Pulmonary artery endothelial cell (primary cell): ENCODE data around the gene PI4KA. TPM values are rescaled to one million over a fixed set of nuclear protein-coding genes. Genes with fewer than 3 reads are reported as not detected.
"Not testable (repeated sequence)": the region's sequence is repeated elsewhere in the genome, so short reads cannot be mapped to it uniquely, and the experiment has no call there.

ENCODE experiments used
- DNase-seq: peaks from one replicate; pipeline ENCODE4 v3.0.0-alpha.2; 2011; ENCODE audit warnings: low read depth, low spot score
- total RNA-seq: library from RNA; depleted of rRNA; stranded (reverse); fragments of >200 nt; gene quantifications from 2 replicates; pipeline ENCODE4 v1.2.3, GENCODE V29; 2014

Gene PI4KA
- 22.1 and 27.1 TPM in 2 replicates for total RNA-seq

DNA sequence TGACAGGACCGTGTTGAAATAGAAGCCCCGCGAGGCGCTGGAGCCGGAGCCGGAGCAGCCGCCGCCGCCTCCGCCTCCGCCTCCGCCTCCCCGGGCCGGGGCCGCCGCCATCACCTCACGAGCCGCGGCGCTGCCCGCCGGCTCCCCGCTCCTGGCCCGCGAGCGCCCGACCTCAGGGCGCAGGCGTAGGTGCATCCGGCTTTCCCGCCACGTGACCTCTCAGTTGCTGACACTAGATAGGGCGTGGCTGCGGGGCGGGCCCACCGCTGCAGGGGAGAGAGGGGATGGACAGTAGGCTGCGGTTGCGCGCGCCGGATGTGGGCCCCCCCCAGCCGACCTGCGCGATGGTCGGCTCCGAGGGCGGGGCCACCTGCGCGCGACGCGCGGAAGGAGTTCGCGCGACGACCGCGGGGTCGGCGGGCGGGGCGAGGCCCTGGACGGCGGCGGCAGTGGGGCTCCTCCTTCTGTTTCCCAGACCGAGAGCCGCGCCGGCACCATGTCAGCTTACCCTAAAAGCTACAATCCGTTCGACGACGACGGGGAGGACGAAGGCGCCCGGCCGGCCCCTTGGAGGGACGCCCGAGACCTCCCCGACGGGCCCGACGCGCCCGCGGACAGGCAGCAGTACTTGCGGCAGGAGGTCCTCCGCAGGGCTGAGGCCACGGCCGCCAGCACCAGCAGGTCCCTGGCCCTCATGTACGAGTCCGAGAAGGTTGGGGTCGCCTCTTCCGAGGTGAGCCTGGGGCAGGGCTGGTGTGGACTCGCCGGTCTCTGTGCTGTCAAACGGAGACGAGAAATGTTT, at the start of gene PI4KA, which contains the start of gene SNAP29:
Gene PI4KA, minus strand, starts transcription at position 197 of the 802 bp plus-strand sequence. Its CDS starts 86 bp downstream, at position 111.
Gene SNAP29, plus strand, starts transcription at position 393 of the 802 bp plus-strand sequence. Its CDS starts 104 bp downstream, at position 497.
- peak; percentile 91 for DNase-seq

DNA sequence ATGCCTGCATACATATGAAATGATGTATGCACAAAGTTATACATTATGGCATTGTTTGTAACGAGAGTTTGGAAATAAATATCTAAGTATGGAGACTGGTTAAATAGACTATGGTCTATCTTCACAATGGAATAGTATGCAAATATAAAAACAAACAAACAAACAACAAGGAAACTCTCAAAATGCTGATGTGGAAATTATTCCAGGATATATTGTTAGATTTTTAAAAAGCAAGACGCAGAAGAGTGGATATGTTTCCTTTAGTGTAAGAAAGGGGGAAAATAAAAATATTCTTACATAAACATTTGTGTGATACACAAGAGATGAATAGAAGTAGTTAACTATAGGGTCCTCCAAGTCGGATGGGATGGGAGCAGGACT, 47.8 kb upstream of the PI4KA start:
- no peak for DNase-seq

DNA sequence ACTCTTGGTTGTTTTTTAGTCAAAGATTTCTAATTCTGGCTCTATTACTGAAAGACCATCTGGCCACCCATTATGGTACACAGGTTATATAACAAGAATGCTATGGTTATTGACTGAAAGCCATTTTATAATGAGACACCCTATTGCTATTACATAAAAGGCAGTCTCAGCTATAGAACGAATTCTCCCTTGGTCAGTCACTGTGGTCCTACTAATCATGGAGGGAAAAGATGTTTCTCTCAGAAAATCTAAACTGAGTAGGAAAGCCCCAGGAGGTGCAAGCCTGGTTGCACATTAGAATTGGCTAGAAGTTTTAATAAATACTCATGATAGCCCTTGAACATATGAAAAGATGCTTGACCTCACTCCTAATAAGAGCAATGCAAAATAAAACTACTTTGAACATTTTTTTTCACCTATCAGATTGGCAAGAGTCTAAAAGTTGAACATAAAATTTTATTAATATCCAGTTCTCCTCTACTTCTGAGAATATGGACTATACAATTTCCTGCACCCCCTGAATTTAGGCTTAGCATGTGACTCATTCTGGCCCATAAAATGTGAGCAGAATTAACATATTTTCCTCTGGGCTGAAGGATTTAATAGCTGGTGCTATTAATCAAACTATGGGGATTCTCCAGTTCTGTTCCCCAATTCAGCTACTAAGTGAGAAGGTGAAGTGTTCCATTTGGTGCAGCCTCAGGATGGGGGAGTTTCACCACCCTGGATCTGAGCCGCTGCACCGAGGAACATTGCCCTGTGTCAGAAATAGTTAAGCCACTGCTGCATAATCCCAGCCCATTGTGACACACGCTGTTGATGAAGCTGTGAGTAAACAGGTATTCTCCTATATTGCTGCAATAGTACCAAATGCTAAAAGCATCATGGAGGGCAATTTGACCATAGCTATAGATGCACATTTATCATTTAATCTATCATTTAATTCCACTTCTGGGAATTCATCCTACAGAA, 47.1 kb upstream of the PI4KA start:
- no peak for DNase-seq

DNA sequence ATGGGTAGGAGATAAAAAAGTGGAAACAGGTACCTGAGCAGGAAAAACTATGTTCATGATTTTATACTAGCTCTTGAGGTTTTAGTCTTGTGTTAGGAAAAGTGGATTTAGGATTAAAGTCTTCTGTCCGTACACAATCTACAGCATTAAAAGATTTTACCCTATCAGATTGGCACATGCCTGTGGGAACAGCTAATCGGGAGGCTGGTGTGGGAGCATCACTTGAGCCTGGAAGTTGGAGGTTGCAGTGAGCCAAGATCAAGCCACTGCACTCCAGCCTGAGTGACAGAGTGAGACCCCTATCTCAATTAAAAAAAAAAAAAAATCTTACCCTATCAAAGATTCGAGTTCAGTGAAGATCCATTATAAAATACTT, 46.4 kb upstream of the PI4KA start:
- DNase-seq, result no peak

DNA sequence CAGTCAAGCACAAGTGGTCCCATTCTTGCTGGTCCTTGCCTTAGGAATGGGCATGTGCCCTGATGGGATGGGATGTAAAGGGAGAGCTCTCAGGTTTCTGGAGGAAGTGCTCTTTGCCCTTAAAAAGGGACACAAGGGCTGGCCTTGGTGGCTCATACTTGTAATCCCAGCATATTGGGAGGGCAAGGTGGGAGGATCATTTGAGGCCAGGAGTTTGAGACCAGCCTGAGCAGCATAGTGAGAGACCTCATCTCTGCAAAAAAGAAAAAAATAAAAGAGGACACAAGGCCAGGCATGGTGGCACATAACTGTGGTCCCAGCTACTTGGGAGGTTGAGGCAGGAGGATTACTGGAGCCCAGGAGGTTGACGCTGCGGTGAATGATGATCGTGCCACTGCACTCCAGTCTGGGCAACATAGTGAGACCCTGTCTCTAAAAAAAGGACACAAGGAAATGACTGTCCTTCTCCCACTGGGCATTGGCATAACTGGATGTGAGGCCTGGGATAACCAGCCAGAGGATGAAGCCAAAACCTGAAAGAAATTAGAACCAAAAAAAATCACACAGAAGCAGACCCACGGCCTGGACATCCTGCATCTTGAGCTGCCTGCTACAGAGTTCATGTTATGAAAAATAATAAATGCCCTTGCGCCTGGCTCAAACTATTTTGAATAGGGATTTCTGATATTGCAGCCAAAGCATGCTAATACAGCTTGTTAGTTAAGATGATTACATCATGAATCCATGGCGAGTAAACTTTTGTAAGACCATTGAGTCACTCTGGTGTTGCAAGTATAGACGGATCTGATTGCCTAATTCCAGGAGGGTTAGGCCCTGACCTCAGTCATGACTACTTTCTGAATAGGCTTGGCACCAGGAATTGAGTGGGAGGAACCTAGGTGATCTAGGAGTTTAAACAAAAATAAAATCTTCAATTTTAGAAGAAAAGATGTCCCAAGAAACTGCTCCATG, 45.7 kb upstream of the PI4KA start:
- no peak for DNase-seq

DNA sequence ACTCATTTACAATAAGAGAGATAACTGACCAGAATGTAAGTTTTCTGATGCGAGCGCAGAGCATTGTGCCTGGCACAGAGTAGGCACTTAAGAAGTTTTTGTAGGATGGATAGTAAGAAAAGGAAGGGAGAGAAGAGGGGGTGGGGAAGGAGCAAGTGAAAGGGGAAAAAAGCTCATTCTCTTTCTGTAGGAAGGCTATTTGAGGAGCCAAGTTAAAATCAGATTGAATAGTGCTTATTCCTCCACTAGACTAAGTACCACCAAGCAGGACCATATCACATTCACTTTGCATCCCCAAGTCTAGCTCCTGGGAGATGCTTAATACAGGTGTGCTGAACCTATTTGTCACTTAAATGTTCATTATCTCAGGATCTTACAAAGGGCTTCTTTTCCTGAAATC, 44.5 kb upstream of the PI4KA start:
- DNase-seq, result no peak

DNA sequence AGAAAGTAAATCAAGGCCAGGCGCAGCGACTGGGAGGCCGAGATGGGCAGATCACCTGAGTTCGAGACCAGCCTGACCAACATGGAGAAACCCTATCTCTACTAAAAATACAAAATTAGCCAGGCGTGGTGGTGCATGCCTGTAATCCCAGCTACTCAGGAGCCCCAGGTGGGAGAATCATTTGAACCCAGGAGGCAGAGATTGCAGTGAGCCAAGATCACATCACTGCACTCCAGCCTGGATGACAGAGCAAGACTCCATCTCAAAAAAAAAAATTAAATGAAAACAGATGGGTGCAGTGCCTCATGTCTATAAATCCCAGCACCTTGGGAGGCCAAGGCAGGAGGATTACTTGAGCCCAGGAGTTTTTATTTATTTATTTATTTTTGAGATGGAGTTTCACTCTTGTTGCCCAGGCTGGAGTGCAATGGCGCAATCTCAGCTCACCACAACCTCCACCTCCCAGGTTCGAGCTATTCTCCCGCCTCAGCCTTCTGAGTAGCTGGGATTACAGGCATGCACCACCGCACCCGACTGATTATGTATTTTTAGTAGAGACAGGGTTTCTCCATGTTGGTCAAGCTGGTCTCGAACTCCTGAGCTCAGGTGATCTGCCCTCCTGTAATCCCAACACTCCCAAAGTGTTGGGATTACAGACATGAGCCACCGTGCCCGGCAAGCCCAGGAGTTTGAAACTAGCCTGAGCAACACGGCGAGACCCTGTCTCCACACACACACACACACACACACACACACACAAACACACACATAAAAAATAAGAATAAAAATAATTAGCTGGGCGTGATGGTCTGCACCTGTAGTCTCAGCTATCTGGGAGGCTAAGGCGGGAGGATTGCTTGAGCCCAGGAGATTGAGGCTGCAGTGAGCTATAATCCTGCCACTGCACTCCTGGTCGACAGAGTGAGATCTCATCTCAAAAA, 42.8 kb upstream of the PI4KA start:
- not testable (repeated sequence) for DNase-seq

DNA sequence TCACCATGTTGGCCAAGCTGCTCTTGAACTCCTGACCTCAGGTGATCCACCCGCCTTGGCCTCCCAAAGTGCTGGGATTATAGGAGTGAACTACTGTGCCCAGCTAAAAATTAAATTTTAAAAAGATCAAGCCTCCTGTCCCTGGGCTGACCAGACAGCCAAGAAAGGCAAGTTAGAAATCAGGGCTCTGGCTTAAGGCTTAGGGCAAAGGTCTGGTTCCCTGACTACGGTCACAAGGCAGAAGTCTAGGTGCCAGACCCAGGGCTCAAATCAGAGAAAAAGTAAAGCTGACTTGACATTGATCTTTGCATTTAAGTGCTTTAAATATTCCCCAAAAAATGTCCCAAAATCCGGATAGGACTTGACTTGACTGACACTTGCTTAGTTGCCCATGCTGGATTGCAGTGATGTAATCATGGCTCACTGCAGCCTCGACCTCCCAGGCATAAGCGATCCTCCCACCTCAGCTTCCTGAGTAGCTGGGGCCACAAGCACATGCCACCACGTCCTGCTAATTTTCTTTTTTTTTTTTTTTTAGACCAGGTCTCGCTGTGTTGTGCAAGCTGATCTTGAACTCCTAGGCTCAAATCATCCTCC, 41.3 kb upstream of the PI4KA start:
- no peak for DNase-seq

DNA sequence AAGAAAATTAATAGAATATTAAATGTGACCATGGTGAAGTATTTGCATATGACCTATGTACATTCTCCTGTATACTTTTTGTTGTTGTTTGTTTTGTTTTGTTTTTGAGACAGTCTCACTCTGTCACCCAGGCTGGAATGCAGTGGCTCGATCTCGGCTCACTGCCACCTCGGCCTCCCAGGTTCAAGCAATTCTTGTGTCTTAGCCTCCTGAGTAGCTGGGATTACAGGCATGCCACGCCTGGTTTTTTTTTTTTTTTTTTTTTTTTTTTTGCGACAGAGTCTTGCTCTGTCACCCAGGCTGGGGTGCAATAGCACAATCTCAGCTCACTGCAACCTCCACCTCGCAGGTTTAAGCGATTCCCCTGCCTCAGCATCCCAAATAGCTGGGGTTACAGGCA, 39.1 kb upstream of the PI4KA start:
- not testable (repeated sequence) for DNase-seq

DNA sequence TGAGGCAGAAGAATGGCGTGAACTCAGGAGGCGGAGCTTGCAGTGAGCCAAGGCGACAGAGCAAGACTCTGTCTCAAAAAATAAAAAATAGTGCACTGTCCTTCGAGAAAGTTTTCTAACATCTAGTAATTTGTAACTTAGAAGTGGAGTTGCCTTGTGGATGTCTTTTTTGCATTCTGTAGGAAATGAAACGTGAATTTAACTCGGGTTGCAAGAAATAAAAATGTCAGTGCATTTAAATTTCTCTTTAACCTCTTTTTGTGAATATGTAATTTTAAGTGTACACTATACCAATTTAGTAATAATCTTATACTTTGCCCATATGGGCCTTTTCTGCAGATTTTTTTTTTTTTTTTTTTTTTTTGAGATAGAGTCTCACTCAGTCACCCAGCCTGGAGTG, 32.4 kb upstream of the PI4KA start:
- DNase-seq, result no peak

DNA sequence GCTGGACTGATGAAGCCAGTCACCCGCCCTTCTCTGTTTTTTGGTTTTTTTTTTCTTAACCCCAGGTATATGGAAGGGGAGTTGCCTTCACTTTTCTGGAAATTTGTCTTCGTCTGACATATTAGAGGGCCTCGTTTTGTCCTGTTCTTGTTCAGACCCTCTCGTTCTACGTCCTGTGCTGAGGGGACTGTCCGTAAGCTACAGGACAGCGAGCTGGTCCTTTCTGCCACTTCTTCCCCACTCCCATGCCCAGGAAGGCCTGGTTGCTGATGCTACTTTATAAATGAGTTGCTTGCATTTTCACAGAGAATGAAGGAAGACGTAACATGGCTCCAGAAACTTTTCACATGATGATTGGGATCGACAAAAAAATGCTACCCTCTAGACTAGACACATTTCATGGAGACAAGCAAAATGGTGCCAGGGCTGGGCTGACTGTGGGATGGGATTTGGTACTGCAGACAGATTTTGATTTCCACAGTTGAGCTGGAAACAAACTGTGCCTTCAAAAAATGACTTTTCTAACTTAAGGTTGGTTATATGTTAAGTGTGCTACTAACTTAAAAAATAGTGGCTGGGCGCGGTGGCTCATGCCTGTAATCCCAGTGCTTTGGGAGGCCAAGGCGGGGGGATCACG, 31.4 kb upstream of the PI4KA start:
- DNase-seq, result no peak

DNA sequence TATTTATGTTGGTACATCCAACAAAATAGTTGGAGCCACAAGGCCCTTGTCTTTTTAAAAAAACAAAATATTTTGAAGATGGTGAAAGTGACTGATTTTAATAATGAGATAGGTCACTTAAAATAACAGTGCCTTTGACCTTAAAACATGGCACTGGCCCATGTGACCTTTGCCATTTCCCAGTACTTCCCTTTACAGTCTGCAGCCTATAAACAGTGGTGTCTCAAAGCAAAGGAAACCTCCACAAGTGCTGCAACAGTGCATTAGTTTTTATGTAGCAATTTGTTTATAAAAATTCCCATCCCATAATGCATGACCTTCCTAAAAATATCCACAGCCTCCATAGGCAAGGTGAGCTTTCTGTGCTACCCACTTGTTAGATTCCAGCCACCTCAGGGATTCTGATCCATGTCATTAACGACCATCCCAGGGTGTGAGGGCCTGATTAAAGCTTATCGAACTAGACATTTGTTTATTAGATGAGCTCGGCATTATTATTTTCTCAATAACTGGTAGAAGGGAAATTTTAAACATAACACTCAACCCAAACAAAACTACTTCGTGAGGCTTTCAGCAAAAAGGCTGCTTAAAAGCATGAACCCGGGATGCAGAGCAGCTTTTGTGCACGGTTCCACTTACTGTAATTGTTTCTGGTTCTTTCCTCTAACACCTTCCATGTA, 30.6 kb upstream of the PI4KA start:
- DNase-seq, result no peak

DNA sequence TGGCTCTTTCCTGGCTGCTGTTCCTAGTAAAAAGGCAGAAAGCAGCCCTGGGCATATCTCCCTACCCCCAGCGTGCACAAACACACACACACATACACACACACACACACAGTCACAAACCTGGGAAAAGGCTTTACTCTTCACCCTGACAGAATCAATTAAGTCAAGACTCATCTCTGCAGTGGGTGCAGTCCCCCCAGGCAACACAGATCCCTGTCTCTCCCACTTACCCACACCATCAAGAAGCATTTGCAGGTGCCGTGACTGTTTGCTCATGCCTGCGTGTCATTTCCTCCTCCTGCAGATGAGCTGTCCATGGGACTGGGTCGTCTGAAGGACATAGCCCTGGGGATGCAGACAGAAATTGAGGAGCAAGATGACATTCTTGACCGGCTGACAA, 28.8 kb upstream of the PI4KA start:
- DNase-seq, result no peak

DNA sequence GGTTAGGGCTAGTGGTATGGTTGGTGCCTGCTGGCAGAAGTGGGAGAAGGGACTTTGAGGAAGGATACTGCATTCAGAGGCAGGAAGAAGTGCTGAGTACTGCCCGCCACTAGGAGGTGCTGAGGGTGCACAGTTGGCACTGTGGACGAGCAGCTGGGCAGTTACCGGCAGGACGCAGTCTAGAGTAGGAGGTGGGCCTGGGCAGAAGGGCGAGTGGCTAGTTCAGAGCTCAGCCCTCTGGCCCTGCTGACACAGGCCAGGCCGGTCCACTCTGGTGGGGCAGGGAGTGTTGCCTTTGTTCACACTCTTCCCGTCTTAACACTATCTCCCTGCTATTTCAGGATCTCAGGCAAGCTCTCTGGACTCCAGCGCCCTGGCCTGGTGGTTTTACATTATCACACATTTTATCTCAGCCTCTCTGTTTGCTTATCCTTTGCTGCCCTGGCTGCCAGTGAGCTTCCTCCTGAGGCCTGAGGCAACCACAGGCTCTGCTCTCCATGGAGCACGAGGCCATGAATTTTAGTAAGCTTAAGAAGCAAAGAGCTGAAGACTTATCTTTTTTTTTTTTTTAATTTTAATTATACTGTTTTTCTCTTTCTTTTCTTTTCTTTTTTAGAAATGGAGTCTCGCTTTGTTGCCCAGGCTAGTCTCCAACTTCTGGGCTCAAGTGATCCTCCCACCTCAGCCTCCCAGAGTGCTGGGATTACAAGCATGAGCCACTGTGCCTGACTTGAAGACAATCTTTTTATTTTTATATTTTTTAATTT, 27.1 kb upstream of the PI4KA start:
- DNase-seq, result peak; percentile 50

DNA sequence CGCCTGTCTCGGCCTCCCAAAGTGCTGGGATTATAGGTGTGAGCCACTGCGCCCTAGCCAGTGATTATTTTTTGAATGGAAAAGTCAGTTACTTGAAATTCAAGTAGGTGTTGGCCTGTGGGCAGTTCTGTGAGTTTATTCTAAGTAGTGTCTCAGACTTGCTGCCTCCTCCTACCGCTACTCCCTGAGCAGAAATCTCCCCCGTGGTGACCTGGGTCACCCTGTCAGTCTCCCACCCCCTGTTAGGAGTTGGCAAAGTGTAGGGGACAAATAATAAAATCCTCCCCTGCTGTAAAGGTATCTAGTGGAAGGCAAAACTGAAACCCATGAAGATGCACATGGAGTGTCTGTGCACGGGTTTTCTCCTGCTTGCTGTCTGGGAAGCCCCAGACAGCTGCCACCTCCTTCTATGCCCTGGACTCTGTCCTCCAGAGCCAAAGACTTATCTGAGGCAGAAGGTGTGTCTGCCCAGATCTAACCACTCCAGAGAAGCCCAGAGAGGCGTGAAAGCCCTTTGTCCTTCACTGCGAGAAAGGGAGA, 26.5 kb upstream of the PI4KA start:
- DNase-seq, result no peak

DNA sequence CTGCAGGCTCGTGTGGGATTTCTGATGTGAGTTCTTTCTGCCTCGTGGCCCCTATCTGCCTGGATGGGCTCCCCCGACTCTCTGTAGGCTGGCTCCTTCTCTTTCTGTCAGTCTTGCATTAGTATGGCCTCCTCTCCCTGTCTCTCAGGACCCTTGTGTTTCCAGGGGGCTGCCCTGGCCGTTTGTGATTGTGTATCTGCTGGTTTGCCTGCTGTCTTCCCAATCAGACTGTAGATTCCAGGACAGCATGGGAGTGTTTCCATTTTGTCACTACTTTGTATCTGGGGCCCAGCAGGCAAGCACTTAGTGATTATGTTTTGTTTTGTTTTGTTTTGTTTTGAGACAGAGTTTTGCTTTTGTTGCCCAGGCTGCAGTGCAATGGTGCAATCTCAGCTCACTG, 25.8 kb upstream of the PI4KA start:
- DNase-seq, result no peak

DNA sequence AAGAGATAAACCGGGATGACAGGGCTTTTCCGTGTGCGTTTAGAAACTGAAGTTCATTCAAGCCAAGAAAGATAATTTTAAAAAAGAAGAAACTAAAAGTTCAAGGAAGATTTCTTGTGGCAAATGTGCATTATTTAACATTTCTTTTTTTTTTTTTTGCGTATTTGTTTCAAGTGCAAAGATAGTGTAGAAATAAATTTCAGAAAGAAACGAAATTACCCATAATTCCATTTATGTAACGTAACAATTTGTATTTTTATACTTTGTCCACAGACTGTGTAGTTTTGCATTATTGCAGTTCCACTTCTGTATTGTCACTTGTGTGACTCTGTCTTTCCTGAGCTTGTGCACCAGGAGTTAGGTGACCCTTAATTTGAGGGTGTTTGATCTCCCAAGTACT, 24.2 kb upstream of the PI4KA start:
- no peak for DNase-seq
